Urothelium cell line (cell line): ENCODE results near the gene FOXP2.
"Not testable (repeated sequence)": the region's sequence is repeated elsewhere in the genome, so short reads cannot be mapped to it uniquely, and the experiment has no call there.

Source experiments
- DNase-seq: peaks from one replicate; pipeline ENCODE4 v3.0.0; 2011; ENCODE audit warnings: low spot score, mixed read lengths
- FAIRE-seq: peaks from 2 replicates; lab custom pipeline; 2011; peaks lifted over from hg19 to GRCh38; lab: Jason Lieb, UNC

FOXP2 gene

DNA sequence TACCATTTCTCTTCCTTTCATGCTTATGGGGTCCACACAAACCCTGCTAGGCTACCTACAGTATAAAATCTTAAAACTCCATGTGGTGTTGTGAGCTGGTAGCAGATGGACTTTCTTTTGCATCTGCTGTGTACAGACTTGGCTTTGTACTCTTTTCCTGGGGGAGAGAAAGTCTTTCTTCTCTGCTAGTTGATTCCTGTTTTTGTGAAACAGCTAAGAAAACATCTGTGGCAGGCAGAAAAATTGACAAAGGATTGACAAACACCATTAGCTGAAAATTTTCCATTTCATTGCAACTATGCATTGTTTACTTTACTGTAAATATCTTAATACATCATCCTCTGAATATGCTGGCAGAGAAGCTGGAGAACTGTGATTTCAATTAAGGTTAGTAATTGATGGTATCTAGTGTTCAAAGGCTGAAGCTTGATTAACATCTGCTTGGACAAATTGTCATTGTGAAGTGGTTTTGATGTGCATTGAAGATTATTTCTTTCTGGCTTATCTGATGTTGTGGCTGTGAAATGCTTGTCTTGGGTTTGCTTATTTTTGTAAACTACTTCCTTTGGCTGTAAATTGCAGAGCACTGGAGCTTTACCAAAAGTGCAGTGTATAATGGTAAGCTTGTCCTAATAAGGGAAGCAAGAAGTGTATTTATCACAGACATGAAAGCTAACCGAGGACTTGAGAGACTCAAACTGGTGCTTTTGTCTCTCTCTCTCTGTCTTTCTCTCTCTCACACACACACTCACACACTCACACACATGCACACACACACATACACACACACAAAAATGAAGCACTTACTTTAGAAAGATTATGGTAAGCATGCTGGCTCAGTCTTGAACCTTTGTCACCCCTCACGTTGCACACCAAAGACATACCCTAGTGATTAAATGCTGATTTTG, at the start of gene FOXP2:
TSS of gene FOXP2 (plus strand) at position 660 of the 908 bp plus-strand sequence. CDS start 11,697 bp downstream, outside the sequence.
- DNase-seq (no peak), FAIRE-seq (no peak)

DNA sequence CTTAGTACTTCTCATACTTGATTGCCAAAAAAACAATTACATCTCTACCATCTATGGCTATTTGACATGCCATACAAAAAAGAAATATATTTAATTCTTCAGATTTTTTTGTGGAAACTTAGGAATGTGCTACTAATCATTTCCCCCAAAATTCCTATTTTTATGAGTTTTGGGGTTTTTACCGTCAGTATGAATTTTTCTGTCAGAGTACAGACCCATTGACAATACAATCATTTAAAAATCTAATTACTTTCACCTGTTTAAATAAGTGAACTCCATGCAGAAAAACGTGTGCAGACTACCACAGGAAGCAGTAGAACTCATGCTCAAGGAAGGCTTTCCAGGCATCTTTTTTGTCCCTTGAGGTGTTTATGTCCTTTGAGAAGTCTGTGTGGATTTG, 48.8 kb upstream of the FOXP2 start:
- no peak for DNase-seq
- no peak for FAIRE-seq

DNA sequence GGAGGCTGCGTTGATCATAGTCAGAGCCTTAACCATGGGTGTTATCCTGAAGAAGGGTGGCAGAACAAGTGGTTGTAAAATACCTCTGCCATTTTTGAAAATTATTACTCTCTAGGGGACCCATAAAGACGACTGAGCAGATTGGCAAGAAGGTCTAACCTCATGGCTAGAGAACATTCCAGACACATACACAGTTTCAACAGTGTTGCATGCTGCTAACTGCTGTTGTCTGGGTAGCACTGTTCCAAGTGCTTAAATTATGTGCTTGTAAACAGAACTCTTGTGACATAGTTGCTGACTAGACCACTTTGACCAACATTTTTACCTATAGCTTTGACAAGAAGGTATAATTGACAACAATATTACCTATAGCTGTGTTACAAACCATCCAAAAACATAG, 46.1 kb upstream of the FOXP2 start:
- DNase-seq, result no peak

DNA sequence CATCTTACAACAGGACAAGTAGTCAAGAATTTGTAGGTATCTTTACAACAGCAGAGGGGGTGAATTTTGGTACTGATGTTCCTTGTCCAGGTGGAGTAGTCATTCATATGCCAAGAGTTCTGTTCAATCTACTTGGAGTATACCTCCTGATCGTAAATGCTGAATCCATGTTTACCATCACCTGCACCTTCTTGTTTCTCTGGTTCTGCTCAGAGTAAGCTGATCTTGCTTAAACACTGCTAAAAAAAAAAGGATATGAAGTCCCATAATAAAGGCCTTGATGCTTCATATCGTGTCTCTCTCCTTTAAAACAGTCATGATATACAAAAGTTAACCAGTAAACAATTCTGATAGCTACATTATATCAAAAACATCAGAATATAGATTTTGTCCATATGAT, 45.3 kb upstream of the FOXP2 start:
- DNase-seq (no peak), FAIRE-seq (no peak)

More for the DNA sequence above, 46.1 kb upstream of the FOXP2 start:
- no peak for FAIRE-seq

DNA sequence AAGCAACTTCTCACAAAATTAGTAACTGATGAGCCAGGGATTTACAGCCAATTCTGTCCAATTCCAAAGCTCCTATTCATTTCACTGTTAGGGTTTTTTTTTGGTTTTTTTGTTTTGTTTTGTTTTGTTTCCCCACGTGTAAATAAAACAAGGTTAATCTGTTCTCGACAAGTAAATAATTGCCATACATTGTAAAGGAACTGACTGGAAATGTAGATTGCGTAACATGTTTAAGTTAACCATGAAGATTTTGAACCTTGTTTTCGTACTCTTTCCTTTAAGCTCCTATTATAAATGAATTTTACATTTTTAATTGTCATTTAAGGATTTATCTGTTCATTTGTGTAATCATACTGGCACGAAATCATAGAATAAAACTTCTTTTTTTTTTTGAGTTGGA, 42.0 kb upstream of the FOXP2 start:
- FAIRE-seq (no peak), DNase-seq (no peak)

DNA sequence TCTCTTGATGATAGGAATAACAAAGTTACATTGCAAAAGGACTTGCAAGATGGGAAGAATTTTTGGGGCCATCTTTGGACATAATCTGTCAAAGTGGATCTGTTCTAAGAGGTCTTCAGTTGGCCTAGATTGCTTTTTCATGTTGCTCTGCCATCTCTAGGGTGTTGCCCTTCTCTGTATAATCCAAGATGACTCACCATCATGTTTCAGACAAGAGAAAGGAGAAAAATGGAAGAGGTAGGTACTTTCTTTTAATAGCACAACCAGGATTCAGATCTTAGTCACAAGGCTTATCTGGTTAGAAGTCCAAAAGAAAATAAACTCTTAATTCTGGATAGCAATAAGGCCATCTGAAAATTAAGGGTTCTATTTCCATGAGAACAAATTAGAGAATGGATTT, 38.7 kb upstream of the FOXP2 start:
- DNase-seq, result no peak
- no peak for FAIRE-seq

DNA sequence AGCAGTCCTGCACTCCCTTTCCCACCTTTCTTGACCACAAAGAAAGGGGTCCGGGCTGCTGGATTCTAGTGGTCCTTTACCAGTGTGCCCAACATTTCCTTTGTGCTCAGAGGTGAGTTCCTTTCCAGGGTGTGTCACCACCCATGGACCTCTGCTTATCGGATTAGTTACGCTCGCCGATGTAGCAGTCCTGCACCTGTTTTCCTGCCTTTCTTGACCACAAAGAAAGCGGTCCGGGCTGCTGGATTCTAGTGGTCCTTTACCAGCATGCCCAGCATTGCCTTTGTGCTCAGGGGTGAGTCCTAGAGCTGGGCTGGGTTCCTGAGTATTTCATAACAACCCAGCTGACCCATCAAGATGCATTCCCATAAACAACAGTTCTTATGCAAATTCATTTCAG, 30.7 kb upstream of the FOXP2 start:
- FAIRE-seq, DNase-seq: not testable (repeated sequence)

DNA sequence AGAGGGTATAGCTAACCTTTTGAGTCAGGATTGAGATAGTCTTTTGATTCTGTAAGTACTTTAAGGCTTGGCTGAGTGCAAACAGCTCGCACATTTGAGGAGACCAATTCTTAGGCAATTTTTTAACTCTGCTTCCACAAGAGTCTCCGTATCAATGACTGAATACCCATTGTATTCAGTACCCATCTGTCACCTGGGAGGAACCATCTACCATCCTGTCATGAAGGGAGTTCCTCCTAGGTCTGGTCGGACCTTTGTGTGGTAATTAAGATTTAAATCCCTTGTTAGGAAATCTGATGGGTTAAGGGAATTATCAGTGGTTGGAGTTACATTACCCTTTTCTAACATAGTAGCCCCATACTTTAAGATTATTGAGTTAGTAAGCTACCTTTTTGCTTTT, 30.3 kb upstream of the FOXP2 start:
- not testable (repeated sequence) for DNase-seq, FAIRE-seq

DNA sequence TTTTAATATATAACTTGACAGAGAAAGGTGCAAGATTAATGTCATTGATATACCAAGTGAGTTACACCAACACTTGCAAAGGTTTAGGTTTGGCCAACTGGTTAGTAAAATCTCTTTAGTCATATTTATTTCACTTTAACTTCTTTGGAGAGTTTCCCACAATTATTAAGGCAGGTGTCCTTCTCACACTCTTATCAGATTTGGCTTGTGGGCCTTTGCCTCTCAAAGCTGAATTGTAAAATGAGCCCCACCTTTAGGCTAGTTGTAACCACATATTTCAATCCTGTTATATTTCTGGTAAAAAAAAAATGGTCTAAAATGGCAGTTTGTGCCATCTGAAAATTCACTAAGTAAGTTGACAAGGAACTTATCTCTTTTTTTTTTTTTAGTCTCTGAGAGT, 26.6 kb upstream of the FOXP2 start:
- DNase-seq (no peak), FAIRE-seq (no peak)

DNA sequence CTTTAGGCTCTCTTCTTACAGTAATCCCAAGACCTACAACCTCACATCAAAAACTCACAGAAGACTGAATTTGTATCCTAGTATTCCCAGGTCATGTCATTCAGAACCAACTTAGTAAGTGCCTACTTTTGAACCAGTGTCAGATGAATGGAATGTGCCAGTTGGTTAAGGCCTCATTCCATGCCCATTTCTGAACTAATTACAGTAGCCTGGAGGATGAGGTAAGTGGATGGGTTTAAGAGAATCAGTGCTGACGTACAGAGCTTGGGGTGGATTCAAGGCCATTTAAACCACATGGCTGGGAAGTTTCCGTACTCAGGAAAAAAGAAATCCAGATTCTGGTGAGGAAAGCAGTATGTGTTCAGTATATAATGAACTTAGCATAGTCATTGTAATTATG, 21.9 kb upstream of the FOXP2 start:
- no peak for FAIRE-seq
- DNase-seq, result no peak

DNA sequence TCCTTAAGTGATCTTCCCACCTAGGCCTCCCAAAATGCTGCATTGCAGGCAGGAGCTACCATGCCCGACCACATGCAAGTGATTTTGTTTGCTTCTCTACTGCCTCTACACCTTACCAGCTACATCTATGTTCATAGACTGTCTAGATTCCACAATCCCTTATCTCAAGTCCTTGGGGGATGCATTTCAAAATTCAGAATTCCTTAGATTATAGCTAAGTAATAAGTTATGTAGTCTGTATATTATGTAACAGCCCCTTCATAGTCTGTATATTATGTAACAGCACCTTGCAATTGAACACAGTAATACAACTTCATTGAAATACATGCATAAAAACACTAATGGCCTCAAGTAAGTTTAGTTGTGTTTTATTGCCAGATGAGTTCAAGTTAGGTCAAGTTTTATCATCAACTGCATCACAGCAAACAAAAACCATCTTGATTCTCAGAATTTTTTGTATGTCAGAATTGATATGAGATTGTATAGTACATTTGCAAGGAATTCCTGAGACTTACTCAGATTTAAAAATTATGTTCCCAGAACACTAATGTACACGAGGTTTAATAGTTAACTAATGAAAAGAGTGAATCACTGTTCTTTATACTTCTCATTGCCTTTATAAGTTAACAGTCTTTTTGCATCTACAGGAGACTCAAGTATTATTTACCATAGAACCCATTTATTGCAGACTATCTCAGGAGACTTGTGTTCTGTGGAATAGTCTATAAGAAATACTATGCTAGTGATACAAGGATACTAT, 11.6 kb upstream of the FOXP2 start:
- FAIRE-seq, result no peak
- no peak for DNase-seq

DNA sequence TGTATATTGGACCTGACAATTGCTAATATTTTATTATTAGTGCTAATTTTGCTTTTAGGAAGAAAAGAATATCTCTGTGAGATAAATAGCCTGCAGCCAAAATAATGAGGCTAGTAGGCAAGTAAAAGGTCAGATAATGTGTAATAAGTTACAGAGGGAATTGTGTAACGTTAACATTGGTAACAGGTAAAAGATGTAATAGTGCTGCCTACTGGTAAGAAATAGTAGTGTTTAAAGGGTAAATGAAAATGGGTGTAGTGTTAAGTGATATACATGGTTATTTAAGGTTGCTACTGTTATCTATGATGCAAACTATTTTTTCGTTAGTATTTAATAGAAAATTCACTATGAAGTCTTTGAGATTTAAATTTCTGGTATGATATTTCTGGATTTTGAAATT, 9.2 kb upstream of the FOXP2 start:
- DNase-seq (no peak), FAIRE-seq (no peak)

DNA sequence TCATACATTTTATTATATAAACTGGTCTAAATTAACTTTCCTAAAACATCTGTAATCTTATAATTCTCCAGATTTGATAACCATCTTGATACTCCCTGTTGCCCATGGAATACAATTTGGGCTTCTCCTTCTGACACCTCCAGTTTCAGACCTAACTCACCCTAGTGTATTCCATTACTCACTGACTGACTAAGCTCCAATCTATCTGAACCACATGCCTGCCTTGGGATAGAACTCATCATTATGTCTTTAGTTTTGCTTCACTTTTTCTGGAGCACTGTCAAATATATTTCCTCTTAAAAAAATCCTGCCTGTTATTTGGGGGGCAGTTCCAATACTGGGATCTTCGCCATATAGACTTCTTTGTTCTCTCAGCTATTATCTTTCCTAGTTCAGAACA, 4.9 kb upstream of the FOXP2 start:
- no peak for DNase-seq
- no peak for FAIRE-seq

DNA sequence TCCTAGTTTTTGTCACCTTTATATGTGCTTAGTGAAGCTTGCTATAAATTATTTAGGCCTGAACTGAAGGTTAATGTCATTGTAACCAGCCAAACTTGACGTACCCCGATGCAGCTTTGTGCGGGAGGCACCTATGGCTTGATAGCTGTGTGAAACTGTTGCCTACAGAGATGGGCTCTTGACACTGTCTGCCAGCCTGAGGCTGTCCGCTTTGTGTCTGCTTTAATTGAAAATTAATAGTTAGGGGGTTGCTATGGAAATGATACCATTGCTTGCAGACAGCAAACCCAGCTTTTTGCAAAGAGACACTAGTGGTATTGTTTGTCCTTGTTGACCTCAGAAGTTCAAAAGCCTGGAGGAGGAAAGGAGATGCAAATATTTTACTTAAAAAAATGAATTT, 2.1 kb upstream of the FOXP2 start:
- FAIRE-seq (no peak), DNase-seq (no peak)

DNA sequence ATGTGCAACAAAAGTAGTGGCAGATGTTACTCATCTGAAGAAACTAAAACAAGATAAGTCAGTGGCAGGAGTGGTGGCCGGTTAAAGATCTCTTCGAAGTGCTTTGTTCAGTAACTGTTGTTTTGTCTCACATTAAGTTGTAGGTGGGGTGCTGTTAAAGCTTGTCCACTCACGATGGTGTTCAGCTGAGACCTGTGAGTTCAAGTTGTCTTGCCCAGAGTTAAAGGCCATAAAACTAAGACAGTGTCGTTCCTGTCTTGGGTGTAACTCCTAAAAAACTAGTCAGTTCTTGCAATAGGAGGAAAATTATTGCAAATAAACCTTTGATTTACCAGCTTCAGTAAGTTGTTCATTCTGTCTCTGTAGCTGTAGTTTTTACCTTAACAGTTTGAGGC, 857 bp upstream of the FOXP2 start:
- DNase-seq (no peak), FAIRE-seq (no peak)

DNA sequence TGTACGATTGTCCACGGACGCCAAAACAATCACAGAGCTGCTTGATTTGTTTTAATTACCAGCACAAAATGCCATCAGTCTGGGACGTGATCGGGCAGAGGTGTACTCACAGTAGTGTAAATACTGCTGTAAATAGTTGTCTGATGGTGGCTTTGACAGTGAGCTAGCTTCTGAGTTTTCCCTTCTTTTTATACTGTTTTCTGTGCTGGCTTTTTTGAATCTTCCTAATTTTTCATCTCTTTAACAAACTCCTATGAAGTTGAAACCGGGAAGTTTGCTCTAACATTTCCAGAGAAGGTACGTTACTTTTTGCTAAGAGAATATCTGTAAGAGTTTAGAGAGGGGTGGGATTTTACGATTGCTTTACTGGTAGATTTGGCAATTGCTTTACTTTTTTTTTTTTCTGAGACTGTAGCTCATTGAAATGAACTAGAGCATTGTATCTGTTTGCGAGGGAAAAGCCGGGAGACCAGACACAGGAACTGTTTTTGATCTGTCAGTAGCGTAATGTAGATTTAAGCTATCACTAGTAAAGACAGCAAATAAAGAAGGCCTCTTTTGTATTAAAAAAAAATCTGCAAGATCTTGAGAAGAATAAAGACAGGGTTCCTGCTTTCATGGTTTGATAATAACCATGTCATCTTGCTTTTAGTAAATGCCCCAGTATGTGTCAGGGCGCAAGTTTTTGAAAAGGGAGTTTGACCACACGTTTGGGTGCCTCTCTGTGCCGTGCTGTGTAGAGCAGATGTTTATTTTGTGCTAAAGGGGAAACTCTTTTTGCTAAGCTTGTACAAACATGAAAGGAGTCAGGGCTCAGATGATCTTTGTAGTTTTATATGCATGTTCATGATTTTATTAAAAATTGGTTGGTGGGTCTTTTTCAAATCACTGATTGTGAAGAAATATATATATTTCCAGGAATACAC, 712 bp downstream of the FOXP2 start:
- DNase-seq (peak; percentile 2), FAIRE-seq (no peak)

DNA sequence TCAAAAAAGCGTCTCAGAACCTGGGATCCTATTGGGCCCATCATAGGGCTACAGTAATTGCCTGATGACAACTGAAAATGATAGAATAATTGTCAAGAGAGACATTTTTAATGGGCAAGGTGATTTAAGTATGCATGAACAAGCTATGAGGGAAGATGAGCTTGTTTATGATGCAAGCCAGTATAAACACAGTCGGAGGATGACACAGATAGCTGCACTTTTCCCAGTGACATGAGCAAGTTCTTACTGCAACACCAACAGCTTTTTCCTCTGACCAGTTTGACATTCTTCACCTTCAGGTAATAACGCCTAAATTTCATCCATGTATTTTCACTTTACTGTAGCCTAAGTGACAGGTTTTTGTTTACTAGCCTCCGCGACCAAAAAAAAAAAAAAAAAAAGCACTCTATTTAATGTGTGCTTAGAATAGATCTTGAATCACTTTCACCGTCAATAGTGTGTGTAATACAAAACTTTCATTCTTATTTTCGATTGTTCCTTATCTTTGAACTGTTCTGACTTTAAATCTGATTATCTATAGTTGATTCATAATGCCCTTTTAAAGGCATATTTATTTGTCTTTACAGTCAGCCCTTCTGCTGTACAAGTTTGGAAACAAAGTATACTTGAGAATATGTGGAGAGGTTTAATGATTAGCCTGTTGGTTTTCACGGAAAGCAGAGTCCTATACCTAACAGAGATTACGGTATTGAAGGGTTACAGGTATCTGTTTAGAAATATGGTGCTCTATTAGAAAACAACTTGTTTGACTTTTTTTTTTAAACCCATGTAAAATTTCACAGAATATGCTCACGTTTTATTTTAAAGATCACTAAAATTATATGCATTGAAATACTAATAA, 1.7 kb downstream of the FOXP2 start:
- DNase-seq, result no peak
- no peak for FAIRE-seq

DNA sequence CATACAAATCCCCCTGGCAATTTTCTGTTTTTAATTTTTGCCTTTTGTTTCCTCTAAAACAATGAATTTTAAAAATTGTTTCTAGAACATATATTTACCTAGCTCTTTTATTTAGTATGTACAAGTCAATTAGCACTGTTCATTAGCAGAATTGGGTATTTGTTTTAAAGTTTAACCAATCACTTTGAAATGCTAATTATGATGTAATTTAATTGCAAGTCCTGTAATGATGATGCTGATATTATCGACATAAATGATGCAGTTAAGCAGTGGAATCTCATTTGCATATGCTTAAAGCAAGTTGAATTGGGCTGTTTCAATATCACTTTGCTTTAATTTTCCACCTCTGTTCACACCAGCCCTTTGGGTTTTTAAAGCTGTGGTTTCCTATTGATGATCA, 2.7 kb downstream of the FOXP2 start:
- DNase-seq (no peak), FAIRE-seq (no peak)

DNA sequence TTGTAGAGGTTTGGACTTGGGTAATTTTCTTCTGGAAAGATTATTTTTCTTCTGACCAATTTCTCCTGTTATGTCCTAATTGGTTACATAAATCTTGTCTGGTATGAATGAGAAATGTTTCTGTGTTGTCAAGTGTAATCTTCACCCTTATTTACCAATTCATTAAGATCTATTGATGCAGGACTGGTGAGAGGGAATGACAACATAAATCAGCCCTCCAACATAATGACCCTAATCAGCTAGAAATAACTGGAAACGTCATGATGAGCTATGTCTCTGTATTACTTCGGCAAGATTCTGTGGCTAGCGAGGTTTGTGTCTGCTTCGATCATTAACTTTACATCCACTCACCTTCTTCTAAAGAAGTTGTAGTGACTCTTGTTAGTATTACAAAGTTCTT, 3.5 kb downstream of the FOXP2 start:
- FAIRE-seq (no peak), DNase-seq (no peak)
